ENCODE data around the gene TPRG1.

Gene TPRG1

DNA sequence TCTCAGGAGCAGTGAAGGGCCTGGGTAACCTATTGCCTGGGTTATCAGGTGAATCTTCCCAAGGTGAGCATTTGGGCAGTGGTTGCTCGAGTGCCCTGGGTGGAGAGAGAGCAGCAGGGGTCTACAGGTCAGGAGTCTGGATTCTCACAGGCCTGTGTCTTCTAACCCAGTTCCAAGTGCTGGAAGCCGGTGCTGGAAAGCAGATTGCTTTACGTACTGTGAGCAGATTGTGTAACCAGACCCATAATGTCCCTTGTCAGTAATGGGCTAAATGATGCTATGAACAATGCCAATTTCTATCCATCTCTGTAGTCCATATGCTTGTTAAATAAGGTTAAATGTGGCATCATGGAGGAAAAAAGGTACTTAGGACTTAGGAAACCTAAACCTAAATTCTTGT, 106.5 kb downstream of the TPRG1 start:
- no peaks in the 10 kb centered on the region for H3K9me3 ChIP-seq (ENCODE audit: insufficient read depth, low read length)
- no peak overlapping the region for H3K9ac ChIP-seq (ENCODE audit: insufficient read length, low read depth)
- no peaks in the 10 kb centered on the region for H3K27me3 ChIP-seq (ENCODE audit: insufficient read depth, insufficient read length)
- no peaks in the 10 kb centered on the region for H3K36me3 ChIP-seq (ENCODE audit: insufficient read depth, insufficient read length, low read length)
- DNase-seq (ENCODE audit: low read depth, low spot score): no peak
- no peaks in the 10 kb centered on the region for H3K4me1 ChIP-seq (ENCODE audit: insufficient read depth, insufficient read length)
- H3K4me3 ChIP-seq (ENCODE audit: insufficient read length, low read depth): no peak overlapping the region
- TF ChIP-seq ZNF274 (IDR thresholded peaks at IDR 0.05; ENCODE audit: low read depth, low read length) (no peak), YY1 (IDR thresholded peaks at IDR 0.05; ENCODE audit: insufficient read depth, insufficient read length) (no peak), SUZ12 (IDR thresholded peaks at IDR 0.05; ENCODE audit: extremely low read depth, insufficient read depth, insufficient read length) (no peak)

- H3K4me1 ChIP-seq (ENCODE audit: insufficient read depth, insufficient read length): no peaks in the 10 kb centered on the region
- H3K4me3 ChIP-seq (ENCODE audit: insufficient read length, low read depth): no peak overlapping the region
- no peaks in the 10 kb centered on the region for H3K27me3 ChIP-seq (ENCODE audit: insufficient read depth, insufficient read length)
- H3K9me3 ChIP-seq (ENCODE audit: insufficient read depth, low read length): no peaks in the 10 kb centered on the region
- H3K9ac ChIP-seq (ENCODE audit: insufficient read length, low read depth): no peak overlapping the region
- no peak for DNase-seq (ENCODE audit: low read depth, low spot score)
- no peaks in the 10 kb centered on the region for H3K36me3 ChIP-seq (ENCODE audit: insufficient read depth, insufficient read length, low read length)
- no peak for TF ChIP-seq ZNF274 (IDR thresholded peaks at IDR 0.05; ENCODE audit: low read depth, low read length)
- TF ChIP-seq YY1 (IDR thresholded peaks at IDR 0.05; ENCODE audit: insufficient read depth, insufficient read length): no peak
- no peak for TF ChIP-seq SUZ12 (IDR thresholded peaks at IDR 0.05; ENCODE audit: extremely low read depth, insufficient read depth, insufficient read length)
Measured at GRCh38 chr3:189282189-189282588, 110.4 kb downstream of the TPRG1 start.

DNA sequence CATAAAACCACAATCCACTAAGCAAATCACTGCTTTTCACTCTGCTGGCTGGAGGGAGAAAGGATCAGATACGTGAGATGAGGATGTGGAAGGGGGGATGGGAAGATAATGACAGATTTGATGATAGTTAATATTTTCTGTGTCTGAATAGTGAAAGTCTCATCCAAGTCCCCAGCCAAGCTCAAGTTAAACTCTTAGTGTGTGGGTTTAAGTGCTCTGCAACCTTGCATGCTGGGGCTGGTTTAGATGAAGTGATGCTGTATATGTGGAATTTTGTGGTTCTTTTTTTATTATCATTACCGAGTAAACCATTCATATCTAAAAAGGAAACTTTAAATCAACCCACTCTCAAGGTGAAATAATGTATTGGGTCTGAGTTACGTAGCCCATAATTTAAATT, 111.0 kb downstream of the TPRG1 start:
- no peak overlapping the region for H3K4me3 ChIP-seq (ENCODE audit: insufficient read length, low read depth)
- no peaks in the 10 kb centered on the region for H3K4me1 ChIP-seq (ENCODE audit: insufficient read depth, insufficient read length)
- H3K9ac ChIP-seq (ENCODE audit: insufficient read length, low read depth): no peak overlapping the region

DNA sequence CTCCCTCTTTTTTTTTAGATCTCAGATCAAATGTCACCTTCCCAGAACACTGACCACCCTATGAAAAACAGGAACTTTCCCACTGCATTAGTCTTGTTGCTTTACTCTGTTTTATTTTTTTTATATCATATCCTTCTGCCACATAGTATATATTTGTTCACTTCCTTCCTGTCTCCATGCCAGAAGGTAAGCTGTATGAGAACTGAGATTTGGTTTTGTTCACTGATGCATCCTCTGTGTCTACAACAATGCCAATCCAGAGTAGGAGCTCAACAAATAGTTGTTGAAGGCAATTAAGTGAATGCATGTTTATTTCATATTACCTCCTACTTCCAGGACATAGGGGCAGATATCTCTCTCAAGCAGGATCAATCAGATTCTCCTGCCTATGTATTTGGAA, 114.4 kb downstream of the TPRG1 start:
- Histone ChIP-seq H3K4me3 (ENCODE audit: insufficient read length, low read depth) (no peak overlapping the region), H3K4me1 (ENCODE audit: insufficient read depth, insufficient read length) (no peaks in the 10 kb centered on the region), H3K27me3 (ENCODE audit: insufficient read depth, insufficient read length) (no peaks in the 10 kb centered on the region), H3K36me3 (ENCODE audit: insufficient read depth, insufficient read length, low read length) (no peaks in the 10 kb centered on the region), H3K9ac (ENCODE audit: insufficient read length, low read depth) (no peak overlapping the region), H3K9me3 (ENCODE audit: insufficient read depth, low read length) (no peaks in the 10 kb centered on the region)
- DNase-seq (ENCODE audit: low read depth, low spot score): no peak
- TF ChIP-seq ZNF274 (IDR thresholded peaks at IDR 0.05; ENCODE audit: low read depth, low read length) (no peak), YY1 (IDR thresholded peaks at IDR 0.05; ENCODE audit: insufficient read depth, insufficient read length) (no peak), SUZ12 (IDR thresholded peaks at IDR 0.05; ENCODE audit: extremely low read depth, insufficient read depth, insufficient read length) (no peak)

More for the DNA sequence above, 111.0 kb downstream of the TPRG1 start:
- DNase-seq (ENCODE audit: low read depth, low spot score): no peak
- no peaks in the 10 kb centered on the region for H3K27me3 ChIP-seq (ENCODE audit: insufficient read depth, insufficient read length)
- no peaks in the 10 kb centered on the region for H3K9me3 ChIP-seq (ENCODE audit: insufficient read depth, low read length)
- TF ChIP-seq SUZ12 (IDR thresholded peaks at IDR 0.05; ENCODE audit: extremely low read depth, insufficient read depth, insufficient read length) (no peak), ZNF274 (IDR thresholded peaks at IDR 0.05; ENCODE audit: low read depth, low read length) (no peak), YY1 (IDR thresholded peaks at IDR 0.05; ENCODE audit: insufficient read depth, insufficient read length) (no peak)
- H3K36me3 ChIP-seq (ENCODE audit: insufficient read depth, insufficient read length, low read length): no peaks in the 10 kb centered on the region

DNA sequence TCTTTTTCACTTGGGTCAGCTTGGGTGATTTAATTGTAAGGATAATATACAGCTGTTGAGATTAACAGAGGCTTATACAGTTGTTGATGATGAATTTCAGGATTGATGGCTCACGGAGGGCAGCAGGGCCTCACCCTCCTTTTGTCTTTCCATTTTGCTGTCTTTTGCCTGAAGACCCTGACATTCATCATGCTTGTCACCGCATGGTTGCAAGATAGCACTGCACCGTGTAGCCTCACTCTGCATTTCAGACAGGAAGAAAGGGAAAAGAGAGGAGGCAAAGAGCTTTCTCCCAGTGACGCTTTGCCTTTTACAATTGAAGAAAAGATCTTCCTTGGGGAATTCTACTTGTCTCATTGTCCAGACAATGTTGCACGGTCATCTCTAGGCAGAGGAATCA, 115.1 kb downstream of the TPRG1 start:
- Histone ChIP-seq H3K36me3 (ENCODE audit: insufficient read depth, insufficient read length, low read length) (no peaks in the 10 kb centered on the region), H3K4me3 (ENCODE audit: insufficient read length, low read depth) (no peak overlapping the region), H3K9ac (ENCODE audit: insufficient read length, low read depth) (no peak overlapping the region), H3K9me3 (ENCODE audit: insufficient read depth, low read length) (no peaks in the 10 kb centered on the region), H3K4me1 (ENCODE audit: insufficient read depth, insufficient read length) (no peaks in the 10 kb centered on the region), H3K27me3 (ENCODE audit: insufficient read depth, insufficient read length) (no peaks in the 10 kb centered on the region)
- TF ChIP-seq SUZ12 (IDR thresholded peaks at IDR 0.05; ENCODE audit: extremely low read depth, insufficient read depth, insufficient read length) (no peak), ZNF274 (IDR thresholded peaks at IDR 0.05; ENCODE audit: low read depth, low read length) (no peak), YY1 (IDR thresholded peaks at IDR 0.05; ENCODE audit: insufficient read depth, insufficient read length) (no peak)
- no peak for DNase-seq (ENCODE audit: low read depth, low spot score)

GRCh38 chr3:189288348-189289235, 116.8 kb downstream of the TPRG1 start:
- Histone ChIP-seq H3K9ac (ENCODE audit: insufficient read length, low read depth) (no peak overlapping the region), H3K4me1 (ENCODE audit: insufficient read depth, insufficient read length) (no peaks in the 10 kb centered on the region), H3K27me3 (ENCODE audit: insufficient read depth, insufficient read length) (no peaks in the 10 kb centered on the region), H3K9me3 (ENCODE audit: insufficient read depth, low read length) (no peaks in the 10 kb centered on the region), H3K4me3 (ENCODE audit: insufficient read length, low read depth) (no peak overlapping the region), H3K36me3 (ENCODE audit: insufficient read depth, insufficient read length, low read length) (no peaks in the 10 kb centered on the region)
- TF ChIP-seq ZNF274 (IDR thresholded peaks at IDR 0.05; ENCODE audit: low read depth, low read length) (no peak), SUZ12 (IDR thresholded peaks at IDR 0.05; ENCODE audit: extremely low read depth, insufficient read depth, insufficient read length) (no peak), YY1 (IDR thresholded peaks at IDR 0.05; ENCODE audit: insufficient read depth, insufficient read length) (no peak)
- DNase-seq (ENCODE audit: low read depth, low spot score): no peak

DNA sequence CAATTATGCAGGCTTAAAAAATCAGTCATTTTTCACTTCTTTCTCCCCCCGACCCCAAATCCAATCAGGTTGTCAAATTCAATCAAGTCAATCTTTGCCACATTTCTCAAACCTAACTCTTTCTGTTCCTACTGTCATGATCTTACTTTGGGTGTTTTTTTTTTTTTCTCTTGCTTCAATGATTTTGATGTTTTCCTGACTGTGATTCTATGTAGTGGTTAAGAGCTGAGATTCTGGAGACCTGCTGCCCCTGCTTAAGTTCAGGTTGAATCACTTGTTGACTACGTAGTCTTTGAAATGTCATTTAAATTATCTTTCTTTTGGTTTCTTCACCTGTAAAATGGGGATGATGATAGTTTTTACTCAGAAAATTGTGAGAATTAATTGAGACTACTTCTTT, 117.5 kb downstream of the TPRG1 start:
- Histone ChIP-seq H3K9me3 (ENCODE audit: insufficient read depth, low read length) (no peaks in the 10 kb centered on the region), H3K36me3 (ENCODE audit: insufficient read depth, insufficient read length, low read length) (no peaks in the 10 kb centered on the region), H3K4me1 (ENCODE audit: insufficient read depth, insufficient read length) (no peaks in the 10 kb centered on the region), H3K4me3 (ENCODE audit: insufficient read length, low read depth) (no peak overlapping the region), H3K9ac (ENCODE audit: insufficient read length, low read depth) (no peak overlapping the region), H3K27me3 (ENCODE audit: insufficient read depth, insufficient read length) (no peaks in the 10 kb centered on the region)
- no peak for DNase-seq (ENCODE audit: low read depth, low spot score)
- TF ChIP-seq SUZ12 (IDR thresholded peaks at IDR 0.05; ENCODE audit: extremely low read depth, insufficient read depth, insufficient read length): no peak
- no peak for TF ChIP-seq YY1 (IDR thresholded peaks at IDR 0.05; ENCODE audit: insufficient read depth, insufficient read length)
- no peak for TF ChIP-seq ZNF274 (IDR thresholded peaks at IDR 0.05; ENCODE audit: low read depth, low read length)

All from NT2/D1 (cell line).